Measurements from ENCODE around the gene SLC8A1.

SLC8A1 gene

DNA sequence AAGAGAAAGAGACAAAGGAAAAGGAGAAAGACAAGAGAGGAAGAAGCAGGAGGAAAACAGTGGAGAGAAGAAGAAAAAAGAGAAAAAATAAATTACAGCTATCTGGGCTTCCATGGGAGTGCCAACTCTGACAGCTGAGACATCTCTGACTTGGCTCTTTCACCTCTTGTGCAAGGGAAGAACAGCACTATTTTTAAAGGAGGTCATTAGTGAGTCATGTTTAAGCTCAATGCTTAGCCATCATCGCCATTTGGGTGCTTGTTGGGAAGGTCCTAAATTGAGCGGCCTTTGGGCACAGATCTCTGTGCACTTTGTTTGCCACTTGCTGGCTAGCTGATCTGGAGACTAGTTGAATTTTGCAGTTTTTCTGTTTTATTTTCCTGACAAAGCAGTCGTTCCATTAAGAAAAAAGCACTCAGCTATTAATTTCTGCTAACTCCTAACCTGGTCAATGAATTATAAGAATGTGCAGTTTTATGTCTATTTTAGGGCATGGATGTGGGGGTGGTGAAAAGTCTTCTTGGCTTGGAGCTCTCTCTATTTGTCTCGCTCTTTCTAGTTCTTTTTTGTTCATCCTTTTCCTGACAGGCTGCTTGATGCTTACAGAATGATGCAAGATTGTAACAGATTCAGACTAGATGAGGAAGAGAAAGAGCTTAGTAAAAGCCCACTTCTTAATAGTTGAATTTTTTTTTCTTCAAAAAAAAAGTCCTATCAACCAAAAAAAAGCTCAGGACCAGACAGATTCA, 231.5 kb downstream of the SLC8A1 start:
- DNase-seq: no peak

DNA sequence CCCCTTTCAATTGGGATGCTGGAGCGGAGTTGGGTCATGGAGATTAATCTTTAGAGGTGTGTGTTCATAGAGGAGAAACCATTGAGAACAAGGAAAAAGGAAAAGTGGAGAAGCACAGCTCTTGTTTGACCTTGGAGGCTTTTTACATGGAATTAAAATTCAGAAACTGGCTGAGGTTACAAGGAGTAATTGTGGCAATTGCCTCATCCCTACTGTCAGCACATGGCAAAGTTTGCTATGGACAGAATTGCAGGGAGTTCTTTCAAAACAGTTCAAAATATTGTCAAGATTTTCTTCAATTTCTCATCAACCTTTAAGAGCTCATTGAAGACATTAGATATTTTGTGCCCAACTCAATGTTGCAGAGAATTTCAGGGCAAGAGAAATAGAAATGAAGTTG, 232.7 kb downstream of the SLC8A1 start:
- no peak for DNase-seq

- no peak for DNase-seq
These were observed 233.2 kb downstream of the SLC8A1 start for GRCh38 chr2:40218679-40219078.

- DNase-seq: no peak
These were observed 238.3 kb downstream of the SLC8A1 start for GRCh38 chr2:40213619-40214018.

DNA sequence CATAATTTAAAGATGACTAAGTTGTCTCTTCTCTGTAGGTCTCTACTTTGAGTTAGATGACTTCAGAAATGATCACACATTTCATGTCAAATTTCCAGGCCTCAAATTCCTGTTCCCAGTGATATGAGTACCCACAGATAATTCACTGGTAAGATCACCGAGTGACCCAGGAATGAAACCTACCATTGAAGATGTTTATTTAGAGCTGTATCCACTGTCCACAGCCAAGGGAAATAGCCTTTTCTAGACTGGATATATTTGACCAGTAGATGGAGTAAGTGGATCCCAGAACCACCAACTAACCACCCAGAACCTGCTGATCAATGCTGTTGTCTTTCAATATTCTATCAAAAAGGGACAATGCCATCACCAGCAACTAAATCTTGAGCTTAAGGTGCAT, 238.8 kb downstream of the SLC8A1 start:
- DNase-seq: no peak

DNA sequence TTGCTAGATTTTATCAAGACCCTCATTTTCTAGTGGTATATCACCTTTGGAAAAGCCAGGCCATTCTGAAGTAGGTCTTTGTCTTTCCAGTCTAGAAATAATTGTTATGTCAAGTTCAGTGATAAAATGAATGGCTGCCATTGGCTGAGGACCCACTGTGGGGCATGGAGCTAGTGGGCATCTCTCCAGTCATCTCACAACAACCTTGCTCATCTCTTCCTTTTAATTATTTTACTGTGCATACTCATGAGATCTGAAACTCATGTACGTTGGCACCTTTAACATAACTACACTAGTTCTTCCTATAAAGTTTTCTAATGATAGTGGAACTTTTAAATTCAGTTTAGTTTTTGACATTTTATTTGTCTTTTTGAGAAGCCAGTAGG, 240.9 kb downstream of the SLC8A1 start:
- DNase-seq: no peak

DNA sequence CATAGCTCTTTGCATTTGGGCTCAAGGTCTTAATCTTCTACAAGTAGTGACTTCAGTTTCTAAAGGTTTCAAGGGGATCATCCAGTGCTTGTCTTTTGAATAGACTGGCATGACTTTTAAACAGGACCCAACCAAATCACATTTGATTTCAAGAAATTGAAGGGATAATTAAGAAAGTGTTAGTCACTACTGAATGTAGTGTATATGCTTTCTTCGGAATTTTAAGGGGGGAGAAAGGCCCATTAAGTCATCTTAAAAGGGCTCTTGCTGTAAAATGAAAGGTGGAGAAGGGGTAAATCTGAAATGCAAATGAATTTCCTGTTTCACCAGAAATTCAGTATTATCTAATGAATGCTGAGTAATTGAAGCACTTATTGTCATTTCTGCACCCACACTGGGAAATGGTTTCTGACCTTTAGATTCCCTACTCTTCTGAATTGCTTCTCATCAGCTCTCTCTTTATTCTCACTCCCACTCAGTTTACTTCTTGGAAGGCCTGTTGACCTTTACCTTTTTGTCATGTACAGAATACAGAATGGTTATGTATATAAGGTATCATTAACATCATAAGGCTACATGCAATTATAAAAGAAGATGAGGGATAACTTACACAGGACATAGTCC, 241.4 kb downstream of the SLC8A1 start:
- no peak for DNase-seq

- no peak for DNase-seq
These were observed 242.1 kb downstream of the SLC8A1 start for GRCh38 chr2:40209761-40210160.

GRCh38 chr2:40208463-40208862, 243.4 kb downstream of the SLC8A1 start:
- no peak for DNase-seq

DNA sequence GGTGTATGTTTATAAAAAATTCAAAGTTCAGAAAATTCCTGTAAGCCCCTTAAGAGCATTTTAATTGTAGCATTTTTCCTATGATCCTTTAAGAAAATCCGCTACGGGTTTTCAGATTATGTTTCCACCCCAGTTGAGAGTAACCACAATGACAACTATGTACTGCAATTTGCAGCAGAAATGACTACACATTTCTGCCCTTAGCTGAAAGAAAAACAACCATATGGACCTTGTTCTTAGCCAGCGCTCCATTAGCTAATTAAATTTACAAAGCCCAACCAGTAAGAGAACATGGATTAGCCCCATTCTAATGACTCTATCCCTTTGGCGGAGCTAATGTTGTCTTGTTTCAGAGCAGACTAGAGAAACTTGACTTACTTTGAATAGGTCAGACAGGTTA, 247.6 kb downstream of the SLC8A1 start:
- no peak for DNase-seq

- DNase-seq: no peak
These were observed 249.0 kb downstream of the SLC8A1 start for GRCh38 chr2:40202798-40203400.

- DNase-seq: no peak
These were observed 250.5 kb downstream of the SLC8A1 start for GRCh38 chr2:40201425-40201824.

DNA sequence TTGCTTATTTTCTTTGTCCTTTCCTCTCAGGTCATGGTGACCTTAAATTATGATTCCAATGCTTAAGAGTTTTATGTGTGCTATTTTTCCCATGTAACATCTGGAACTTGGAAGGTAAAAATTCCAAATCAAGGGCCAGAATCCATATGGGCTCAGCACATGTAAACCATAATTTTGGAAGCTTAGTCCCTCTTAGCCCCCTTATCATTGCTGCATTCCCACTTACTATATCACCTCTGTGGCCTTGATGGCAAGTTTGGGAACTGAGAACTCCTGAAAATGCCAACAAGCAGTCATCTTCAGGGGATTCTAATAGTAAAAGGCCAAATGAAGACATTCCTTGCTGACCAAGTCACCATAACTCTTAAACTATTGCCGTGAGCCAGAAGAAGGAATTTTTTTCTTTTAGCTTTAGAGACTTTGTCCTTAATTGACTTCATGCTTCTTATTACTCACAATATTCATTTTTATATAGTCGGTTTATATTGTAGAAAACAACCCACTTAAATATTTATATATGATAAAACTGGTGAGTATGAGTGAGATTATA, 251.4 kb downstream of the SLC8A1 start:
- DNase-seq: no peak

DNA sequence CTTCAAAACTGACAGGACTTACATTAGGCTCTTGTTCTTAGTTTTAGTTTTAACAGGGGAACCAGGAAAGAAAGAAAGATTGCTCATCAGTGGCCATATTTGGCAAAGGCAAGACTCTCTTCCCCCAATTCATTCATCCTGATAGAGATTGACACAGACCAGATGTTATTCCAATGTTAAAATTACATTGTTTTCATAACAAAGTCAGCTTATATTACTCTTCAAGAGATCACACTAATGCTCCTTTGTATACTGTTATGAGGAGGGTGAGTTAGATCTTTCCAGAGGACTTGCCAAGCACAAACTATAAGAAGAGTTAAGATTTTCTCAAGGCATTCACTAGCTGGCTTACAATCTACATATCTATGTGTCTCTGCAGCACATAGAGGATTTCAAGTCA, 252.1 kb downstream of the SLC8A1 start:
- no peak for DNase-seq

- no peak for DNase-seq
These were observed 254.8 kb downstream of the SLC8A1 start for GRCh38 chr2:40197121-40197520.

- DNase-seq: no peak
These were observed 258.2 kb downstream of the SLC8A1 start for GRCh38 chr2:40193670-40194026.

DNA sequence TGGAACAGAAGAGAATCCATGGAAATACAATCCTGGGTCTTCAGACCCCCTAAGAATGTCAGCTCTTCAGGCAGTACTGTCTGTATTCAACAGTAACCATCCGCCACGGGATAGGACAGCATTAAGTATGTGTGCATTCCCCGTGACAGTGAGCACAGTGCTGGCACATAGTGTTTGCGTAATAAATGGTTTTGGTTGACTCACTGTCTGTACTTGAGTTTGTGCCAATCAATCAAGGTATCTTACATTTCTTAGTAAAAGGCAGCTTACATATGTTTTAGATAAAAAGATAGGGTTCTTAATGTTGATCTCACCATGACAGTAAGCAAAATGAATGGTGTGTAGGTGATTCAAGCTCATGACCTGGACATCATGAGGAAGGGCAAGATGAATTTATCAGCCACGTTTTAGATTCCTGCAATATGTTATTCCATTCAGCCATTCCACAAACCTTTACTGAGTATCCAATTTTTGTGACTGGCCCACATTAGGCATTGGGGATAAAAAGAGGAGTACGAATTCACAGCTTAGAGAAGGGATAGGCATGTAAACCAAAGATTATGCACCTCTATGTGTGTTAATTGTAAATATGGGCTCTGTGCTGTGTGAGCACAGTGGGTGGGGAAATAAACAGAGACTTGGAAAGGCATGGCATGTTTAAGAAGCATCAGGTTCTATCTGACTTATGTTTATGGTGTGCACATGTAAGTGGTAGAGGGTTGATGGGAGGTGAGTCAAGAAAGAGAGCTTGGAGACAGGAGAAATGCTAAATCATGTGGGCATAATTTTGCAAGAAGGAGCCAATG, 258.8 kb downstream of the SLC8A1 start:
- DNase-seq: no peak

GRCh38 chr2:40190457-40190856, 261.4 kb downstream of the SLC8A1 start:
- no peak for DNase-seq

DNA sequence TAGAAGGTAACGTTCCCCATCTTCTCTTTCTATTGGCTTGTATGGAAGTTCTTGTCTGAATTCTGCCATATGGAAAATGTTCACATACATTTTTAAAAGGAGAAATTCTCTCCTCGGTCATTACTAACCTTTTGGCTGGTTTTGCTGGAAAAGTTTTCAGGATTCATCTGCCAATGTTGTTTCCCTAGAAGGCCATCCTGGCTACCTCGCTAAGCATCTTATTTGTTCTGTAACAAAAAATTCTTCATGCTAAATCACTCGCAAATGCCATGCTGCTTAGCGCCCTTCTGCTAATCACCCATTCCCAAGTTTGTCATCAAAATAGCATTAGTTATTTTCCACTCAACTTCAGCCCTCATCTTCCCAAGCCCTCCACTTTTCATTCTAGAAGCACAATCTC, 262.0 kb downstream of the SLC8A1 start:
- DNase-seq: no peak

- no peak for DNase-seq
These were observed 264.8 kb downstream of the SLC8A1 start for GRCh38 chr2:40187054-40187453.

- no peak for DNase-seq
These were observed 267.3 kb downstream of the SLC8A1 start for GRCh38 chr2:40184551-40184950.

GRCh38 chr2:40181855-40182254, 270.0 kb downstream of the SLC8A1 start:
- DNase-seq: no peak

- DNase-seq: no peak
These were observed 272.1 kb downstream of the SLC8A1 start for GRCh38 chr2:40179801-40180200.

Measured in NCI-H524 treated with DMSO at 0.1 percent for 48 hours (cell line).